HCEC 1CT (cell line): ENCODE measurements around the gene MYBPHL.

ENCODE experiments used
- DNase-seq: peaks from one replicate; pipeline ENCODE4 v3.0.0-alpha.2; 2017

The MYBPHL gene

GRCh38 chr1:109279615-109280278 is 27.1 kb downstream of the MYBPHL start:
- DNase-seq = no peak

- peak; percentile 50 for DNase-seq
Measured at GRCh38 chr1:109277434-109278204, 29.2 kb downstream of the MYBPHL start.

GRCh38 chr1:109275706-109276345 is 31.0 kb downstream of the MYBPHL start:
- DNase-seq = no peak

GRCh38 chr1:109274533-109275476 is 32.0 kb downstream of the MYBPHL start:
- DNase-seq = peak; percentile 44

- DNase-seq = no peak
Measured at GRCh38 chr1:109273570-109274288, 33.1 kb downstream of the MYBPHL start.

- no peak for DNase-seq
Measured at GRCh38 chr1:109272831-109273547, 33.8 kb downstream of the MYBPHL start.

- DNase-seq = no peak
Measured at GRCh38 chr1:109272021-109272799, 34.6 kb downstream of the MYBPHL start.

GRCh38 chr1:109271458-109271857 is 35.4 kb downstream of the MYBPHL start:
- no peak for DNase-seq

GRCh38 chr1:109270623-109271317 is 36.0 kb downstream of the MYBPHL start:
- no peak for DNase-seq

GRCh38 chr1:109269981-109270622 is 36.7 kb downstream of the MYBPHL start:
- DNase-seq = no peak

GRCh38 chr1:109269212-109269980 is 37.4 kb downstream of the MYBPHL start:
- no peak for DNase-seq

- DNase-seq = no peak
Measured at GRCh38 chr1:109268431-109269211, 38.2 kb downstream of the MYBPHL start.

- DNase-seq = no peak
Measured at GRCh38 chr1:109267743-109268300, 39.0 kb downstream of the MYBPHL start.

- peak; percentile 59 for DNase-seq
Measured at GRCh38 chr1:109266965-109267364, 39.8 kb downstream of the MYBPHL start.

GRCh38 chr1:109265741-109266330 is 41.0 kb downstream of the MYBPHL start:
- no peak for DNase-seq

GRCh38 chr1:109265016-109265415 is 41.8 kb downstream of the MYBPHL start:
- no peak for DNase-seq

- no peak for DNase-seq
Measured at GRCh38 chr1:109264379-109264755, 42.4 kb downstream of the MYBPHL start.
